PFSK-1 (cell line): Measurements from ENCODE around the gene EPHA3.

Source experiments
- POLR2AphosphoS5 ChIP-seq: IDR thresholded peaks from 2 replicates; pipeline ENCODE4 v1.6.1; 2012; ENCODE audit warnings: low read depth, mild to moderate bottlenecking, control low read depth, low read length, moderate library complexity
- REST ChIP-seq, 2 experiments: IDR thresholded peaks; 2 replicates each; pipeline versions ENCODE4 v1.6.1 to v1.8.0; 2011 to 2012; ENCODE audit warnings: low read depth in 2 of 2, low read length in 2 of 2, control low read depth in 1 of 2, inconsistent platforms in 1 of 2, mild to moderate bottlenecking in 1 of 2, moderate library complexity in 1 of 2; ENCODE audit not compliant: insufficient read depth in 1 of 2
- SIN3A ChIP-seq: IDR thresholded peaks from 2 replicates; pipeline ENCODE4 v1.6.1; 2012; ENCODE audit warnings: mild to moderate bottlenecking, low read length, moderate library complexity, borderline replicate concordance; ENCODE audit not compliant: insufficient read depth
- TAF1 ChIP-seq: IDR thresholded peaks from 2 replicates; pipeline ENCODE4 v1.6.1; 2012; ENCODE audit warnings: low read length, control low read depth, borderline replicate concordance; ENCODE audit not compliant: insufficient read depth

- TF ChIP-seq POLR2AphosphoS5 (no peak), REST (IDR thresholded peaks at IDR 0.05; ENCODE audit: insufficient read depth in 1 of 2, low read depth in 2 of 2, low read length in 2 of 2) (no peak), TAF1 (no peak), SIN3A (no peak)
Observed at GRCh38 chr3:89227218-89227617, 119.8 kb downstream of the EPHA3 start.
